H1 (cell line): ENCODE results near the gene PTPN13. TPM values are rescaled to one million over a fixed set of nuclear protein-coding genes. Genes with fewer than 3 reads are reported as not detected.

ENCODE experiments used
- CTCF ChIA-PET: fragments of 300-600 bp; sonication (Branson Sonifier 250); formaldehyde crosslinking; loops from one replicate; lab custom pipeline; 2021; ENCODE audit not compliant: partially characterized antibody; lab: Charles Lee
- POLR2A ChIA-PET: fragments of 300-600 bp; sonication (Branson Sonifier 250); formaldehyde crosslinking; loops from one replicate; lab custom pipeline; 2021; ENCODE audit warnings: inconsistent platforms; ENCODE audit not compliant: partially characterized antibody; lab: Charles Lee
- DNase-seq, 2 experiments: peaks; one replicate each; pipeline versions ENCODE4 v3.0.0 to v3.0.0-alpha.2; 2010 to 2022; ENCODE audit warnings: low spot score in 2 of 2, low read depth in 1 of 2, mixed read lengths in 1 of 2
- FAIRE-seq: peaks from 2 replicates; lab custom pipeline; 2011; peaks lifted over from hg19 to GRCh38; lab: Jason Lieb, UNC
- H2AFZ ChIP-seq: 2 replicates; pipeline ENCODE4 v1.8.1; 2012; ENCODE audit warnings: low read length, inconsistent platforms
- H2AK5ac ChIP-seq: 2 replicates; pipeline ENCODE4 v1.6.1; 2013; ENCODE audit warnings: low read depth, low read length
- H2BK120ac ChIP-seq: replicated peaks from 2 replicates; pipeline ENCODE3; 2013; ENCODE audit warnings: low read depth, low read length, inconsistent platforms
- H2BK12ac ChIP-seq: 2 replicates; pipeline ENCODE4 v1.6.1; 2013; ENCODE audit warnings: low read depth, low read length
- H2BK15ac ChIP-seq: 2 replicates; pipeline ENCODE4 v1.6.1; 2013; ENCODE audit warnings: low read length
- H2BK20ac ChIP-seq: 2 replicates; pipeline ENCODE4 v1.6.1; 2013; ENCODE audit warnings: low read length
- H2BK5ac ChIP-seq: 2 replicates; pipeline ENCODE4 v1.6.1; 2013; ENCODE audit warnings: low read depth, low read length
- H3K14ac ChIP-seq: 2 replicates; pipeline ENCODE4 v1.6.1; 2013; ENCODE audit warnings: inconsistent platforms; ENCODE audit not compliant: insufficient read length
- H3K18ac ChIP-seq: 2 replicates; pipeline ENCODE4 v1.6.1; 2013; ENCODE audit warnings: low read length; ENCODE audit errors: extremely low read depth
- H3K23ac ChIP-seq: 2 replicates; pipeline ENCODE4 v1.6.1; 2013; ENCODE audit warnings: inconsistent platforms; ENCODE audit not compliant: insufficient read length
- H3K23me2 ChIP-seq: 2 replicates; pipeline ENCODE4 v1.6.1; 2013; ENCODE audit warnings: low read depth, low read length
- H3K27ac ChIP-seq: 2 replicates; pipeline ENCODE4 v1.6.1; 2011; ENCODE audit warnings: low read depth, low read length, inconsistent platforms
- H3K27me3 ChIP-seq, 4 experiments: replicated peaks in 1 of 4; 1 replicate in 1 of 4; 2 replicates in 3 of 4; pipeline versions ENCODE4 v1.6.1 to v1.8.1; 2011 to 2013; ENCODE audit warnings: low read length in 3 of 4, mild to moderate bottlenecking in 3 of 4, inconsistent platforms in 2 of 4, mixed read lengths in 2 of 4, moderate library complexity in 1 of 4; ENCODE audit not compliant: control insufficient read depth in 3 of 4, insufficient read depth in 3 of 4; ENCODE audit errors: extremely low read depth in 1 of 4
- H3K36me3 ChIP-seq, 4 experiments: 2 replicates each; pipeline versions ENCODE4 v1.6.1 to v1.8.1; 2011 to 2013; ENCODE audit warnings: mild to moderate bottlenecking in 4 of 4, low read length in 3 of 4, moderate library complexity in 2 of 4, control low read depth in 1 of 4, inconsistent platforms in 1 of 4; ENCODE audit not compliant: insufficient read depth in 4 of 4, control insufficient read depth in 2 of 4
- H3K4ac ChIP-seq: replicated peaks from 2 replicates; pipeline ENCODE3; 2013; ENCODE audit warnings: low read length, low read depth, mixed read lengths, inconsistent platforms; ENCODE audit not compliant: insufficient read length
- H3K4me1 ChIP-seq, 4 experiments: replicated peaks in 1 of 4; 1 replicate in 1 of 4; 2 replicates in 3 of 4; pipeline versions ENCODE4 v1.6.1 to v1.8.1; 2011 to 2013; ENCODE audit warnings: low read length in 3 of 4, inconsistent platforms in 2 of 4, mixed read lengths in 1 of 4; ENCODE audit not compliant: insufficient read depth in 4 of 4, control insufficient read depth in 3 of 4
- H3K4me2 ChIP-seq, 2 experiments: 2 replicates each; pipeline versions ENCODE4 v1.6.1 to v1.8.1; 2011 to 2013; ENCODE audit warnings: low read depth in 2 of 2, low read length in 2 of 2, control low read depth in 1 of 2, inconsistent platforms in 1 of 2, mild to moderate bottlenecking in 1 of 2; ENCODE audit not compliant: insufficient read depth in 1 of 2
- H3K4me3 ChIP-seq, 4 experiments: fragments of 200-600, 300-600 bp in 1 of 4; sonication (generic), shearing (Covaris generic), sonication (Bioruptor Twin) in 1 of 4; 2 replicates each; pipeline versions ENCODE4 v1.5.1 to v1.8.1; 2011 to 2016; ENCODE audit warnings: low read length in 4 of 4, low read depth in 3 of 4, control low read depth in 2 of 4, inconsistent platforms in 2 of 4, mild to moderate bottlenecking in 2 of 4, mixed read lengths in 1 of 4, moderate library complexity in 1 of 4; ENCODE audit not compliant: insufficient read depth in 2 of 4; ENCODE audit errors: extremely low read depth in 1 of 4
- H3K56ac ChIP-seq: replicated peaks from 2 replicates; pipeline ENCODE3; 2013; ENCODE audit warnings: low read depth, mild to moderate bottlenecking, mixed read lengths, low read length, inconsistent platforms; ENCODE audit not compliant: insufficient read length
- H3K79me1 ChIP-seq: 2 replicates; pipeline ENCODE4 v1.6.1; 2013; ENCODE audit warnings: low read depth, low read length, control low read depth
- H3K79me2 ChIP-seq, 2 experiments: 2 replicates each; pipeline versions ENCODE4 v1.6.1 to v1.8.1; 2012 to 2013; ENCODE audit warnings: low read length in 2 of 2, mild to moderate bottlenecking in 2 of 2, inconsistent platforms in 1 of 2; ENCODE audit not compliant: insufficient read depth in 2 of 2, control insufficient read depth in 1 of 2
- H3K9ac ChIP-seq, 4 experiments: replicated peaks in 1 of 4; 1 replicate in 1 of 4; 2 replicates in 3 of 4; pipeline versions ENCODE4 v1.6.1 to v1.8.1; 2011 to 2013; ENCODE audit warnings: low read depth in 3 of 4, low read length in 3 of 4, control low read depth in 2 of 4, mild to moderate bottlenecking in 2 of 4, moderate library complexity in 2 of 4, inconsistent platforms in 1 of 4; ENCODE audit errors: extremely low read depth in 1 of 4
- H3K9me3 ChIP-seq, 2 experiments: 2 replicates each; pipeline versions ENCODE4 v1.6.1 to v1.8.1; 2012 to 2013; ENCODE audit warnings: mild to moderate bottlenecking in 2 of 2, moderate library complexity in 2 of 2, control low read depth in 1 of 2, inconsistent platforms in 1 of 2, low read depth in 1 of 2, low read length in 1 of 2, mixed read lengths in 1 of 2; ENCODE audit not compliant: insufficient read depth in 2 of 2
- H4K20me1 ChIP-seq, 2 experiments: replicated peaks in 1 of 2; 2 replicates each; pipeline versions ENCODE3 to v1.8.1; 2011 to 2013; ENCODE audit warnings: inconsistent platforms in 2 of 2, low read length in 2 of 2, mild to moderate bottlenecking in 1 of 2; ENCODE audit not compliant: insufficient read depth in 2 of 2, control insufficient read depth in 1 of 2
- H4K5ac ChIP-seq: 2 replicates; pipeline ENCODE4 v1.6.1; 2013; ENCODE audit warnings: low read length, low read depth, mixed read lengths, inconsistent platforms; ENCODE audit not compliant: insufficient read length
- H4K8ac ChIP-seq: 2 replicates; pipeline ENCODE4 v1.8.0; 2013; ENCODE audit warnings: mild to moderate bottlenecking, moderate library complexity, low read length, inconsistent platforms; ENCODE audit not compliant: insufficient read depth; ENCODE audit errors: extremely low read depth
- H4K91ac ChIP-seq: replicated peaks from 2 replicates; pipeline ENCODE3; 2013; ENCODE audit warnings: low read length, mixed read lengths, inconsistent platforms; ENCODE audit not compliant: insufficient read length
- BCL11A ChIP-seq, 2 experiments: IDR thresholded peaks; one replicate each; pipeline ENCODE4 v1.6.1; 2011; ENCODE audit warnings: low read depth in 2 of 2, low read length in 2 of 2, mild to moderate bottlenecking in 2 of 2
- CREB1 ChIP-seq: IDR thresholded peaks from 2 replicates; pipeline ENCODE4 v1.6.1; 2012; ENCODE audit warnings: inconsistent platforms
- HDAC2 ChIP-seq, 2 experiments: fragments of 300-600 bp in 1 of 2; sonication (generic) in 1 of 2; IDR thresholded peaks; 2 replicates each; pipeline ENCODE4 v1.6.1; 2011 to 2012; ENCODE audit warnings: low read depth in 2 of 2, low read length in 2 of 2, mild to moderate bottlenecking in 2 of 2, moderate library complexity in 2 of 2, borderline replicate concordance in 1 of 2, inconsistent platforms in 1 of 2
- KDM4A ChIP-seq: IDR thresholded peaks from one replicate; pipeline ENCODE4 v1.7.1; 2012; ENCODE audit warnings: low read depth, mild to moderate bottlenecking, moderate library complexity, low read length, inconsistent platforms; ENCODE audit not compliant: severe bottlenecking
- POLR2A ChIP-seq, 2 experiments: IDR thresholded peaks; 1 replicate in 1 of 2; 2 replicates in 1 of 2; pipeline ENCODE4 v1.6.1; 2011; ENCODE audit warnings: low read depth in 2 of 2, low read length in 2 of 2, mild to moderate bottlenecking in 2 of 2; ENCODE audit errors: control extremely low read depth in 1 of 2
- POU5F1 ChIP-seq: IDR thresholded peaks from 2 replicates; pipeline ENCODE4 v1.6.1; 2011; ENCODE audit warnings: low read depth, mild to moderate bottlenecking, low read length, moderate library complexity
- RFX5 ChIP-seq: IDR thresholded peaks from 2 replicates; pipeline ENCODE4 v1.6.1; 2011; ENCODE audit warnings: low read depth, low read length, improper control_type of control experiment, borderline replicate concordance
- WGBS, 2 experiments: shearing (Covaris generic) in 1 of 2; methylation state at CpG; one replicate each; pipeline versions ENCODE4 v1.1.6 to v1.1.7; 2013 to 2015; ENCODE audit warnings: low lambda C conversion rate in 2 of 2, mixed read lengths in 2 of 2, inconsistent platforms in 1 of 2, low coverage in 1 of 2, missing lambda C conversion rate in 1 of 2; ENCODE audit not compliant: insufficient replicate concordance in 2 of 2, insufficient coverage in 1 of 2, insufficient read length in 1 of 2; ENCODE audit errors: extremely low coverage in 1 of 2, missing lambda C conversion rate in 1 of 2; 5-methylcytosine and 5-hydroxymethylcytosine counted together
- polyA plus RNA-seq, 7 experiments: library from polyadenylated mRNA; depleted of rRNA in 3 of 7; stranded (reverse) in 5 of 7; unstranded in 2 of 7; fragments of >200 nt in 5 of 7; fragments of 200-250 nt in 2 of 7; gene quantifications; 1 replicate in 5 of 7; 2 replicates in 1 of 7; 4 replicates in 1 of 7; pipeline versions ENCODE4 v1.2.1 to v1.2.3, GENCODE V29; 2011 to 2013; ENCODE audit warnings: missing spikeins in 2 of 7, mixed read lengths in 2 of 7
- total RNA-seq: library from RNA; stranded (reverse); fragmentation: NEBNext Ultra II Directional; extraction: Animal tissue kit (Norgen Biotek cat#: 25700); gene quantifications from 2 replicates; pipeline ENCODE4 v1.2.1, GENCODE V29; 2021
- TF ChIP-seq, protein P1 (sequence below), 3 experiments: IDR thresholded peaks; 1 replicate in 2 of 3; 2 replicates in 1 of 3; pipeline versions ENCODE4 v1.5.1 to v1.6.1; 2011; ENCODE audit warnings: low read length in 3 of 3, mild to moderate bottlenecking in 3 of 3, inconsistent platforms in 2 of 3, low read depth in 1 of 3, moderate library complexity in 1 of 3; ENCODE audit not compliant: insufficient read depth in 1 of 3; ENCODE audit errors: control extremely low read depth in 1 of 3

The PTPN13 gene
- total and polyA plus RNA-seq, 2 of the 8 experiments (the other 6 are each of a cell fraction or from before 2014, with no cell fraction given): 12.7 to 57.9 TPM

DNA sequence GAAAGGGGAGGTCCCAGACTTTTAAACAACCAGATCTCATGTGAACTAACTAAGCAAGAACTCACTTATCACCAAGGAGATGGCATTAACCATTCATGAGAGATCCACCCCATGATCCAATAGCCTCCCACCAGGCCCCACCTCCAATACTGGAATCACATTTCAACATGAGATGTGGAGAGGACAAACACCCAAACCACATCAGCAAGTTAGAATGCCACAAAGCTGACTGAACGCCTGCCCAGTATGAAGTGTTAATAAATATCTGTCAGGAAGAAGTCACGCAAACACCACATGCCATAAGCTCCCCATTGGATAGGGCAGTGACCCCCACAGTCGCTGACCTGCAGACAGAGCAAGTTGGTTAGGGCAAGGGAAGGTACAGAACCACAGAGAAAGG, 240.8 kb downstream of the PTPN13 start:
- WGBS, 2 experiments: 88% methylated on average over 3 of the region's 3 CpGs; no CpG with 5 or more reads in 1 of the 2 experiments

More for the DNA sequence above, 240.8 kb downstream of the PTPN13 start:
- no peak overlapping the region for H3K56ac ChIP-seq
- no peak overlapping the region for H4K8ac ChIP-seq
- H3K23ac ChIP-seq: no peak overlapping the region
- no peak overlapping the region for H2BK15ac ChIP-seq
- CTCF ChIA-PET: interaction anchor here (0.7 to 1.1 kb wide), 2 partner anchors 9 to 14 kb away, joined by 3 to 4 read pairs; no protein-coding TSS in a partner anchor
- H3K9me3 ChIP-seq: no peaks in the 10 kb centered on the region
- H4K20me1 ChIP-seq: no peaks in the 10 kb centered on the region
- H3K79me1 ChIP-seq: no peaks in the 10 kb centered on the region
- no peaks in the 10 kb centered on the region for H3K36me3 ChIP-seq
- H3K14ac ChIP-seq: no peak overlapping the region
- H2BK5ac ChIP-seq: no peak overlapping the region
- no peak overlapping the region for H2AFZ ChIP-seq
- H2AK5ac ChIP-seq: no peak overlapping the region
- no peaks in the 10 kb centered on the region for H3K27me3 ChIP-seq
- no peak overlapping the region for H2BK120ac ChIP-seq
- no peak overlapping the region for H2BK20ac ChIP-seq
- H3K9ac ChIP-seq: no peak overlapping the region
- H3K18ac ChIP-seq: no peak overlapping the region
- H2BK12ac ChIP-seq: no peak overlapping the region
- no peak overlapping the region for H4K5ac ChIP-seq
- no peak for FAIRE-seq
- no peak overlapping the region for H3K4me2 ChIP-seq
- H3K4me3 ChIP-seq: no peak overlapping the region
- no peak overlapping the region for H3K27ac ChIP-seq
- no peaks in the 10 kb centered on the region for H3K23me2 ChIP-seq
- H3K4ac ChIP-seq: no peak overlapping the region
- H3K79me2 ChIP-seq: no peaks in the 10 kb centered on the region
- no peak overlapping the region for H4K91ac ChIP-seq
- TF ChIP-seq POLR2A (IDR thresholded peaks at IDR 0.05; ENCODE audit: control extremely low read depth in 1 of 2, low read depth in 2 of 2, low read length in 2 of 2) (no peak), HDAC2 (IDR thresholded peaks at IDR 0.05; ENCODE audit: borderline replicate concordance in 1 of 2, low read depth in 2 of 2, low read length in 2 of 2) (no peak), RFX5 (no peak), POU5F1 (no peak), CREB1 (no peak), BCL11A (IDR thresholded peaks at IDR 0.05; ENCODE audit: low read depth in 2 of 2, low read length in 2 of 2) (no peak), KDM4A (no peak)
- TF ChIP-seq, protein P1, sequence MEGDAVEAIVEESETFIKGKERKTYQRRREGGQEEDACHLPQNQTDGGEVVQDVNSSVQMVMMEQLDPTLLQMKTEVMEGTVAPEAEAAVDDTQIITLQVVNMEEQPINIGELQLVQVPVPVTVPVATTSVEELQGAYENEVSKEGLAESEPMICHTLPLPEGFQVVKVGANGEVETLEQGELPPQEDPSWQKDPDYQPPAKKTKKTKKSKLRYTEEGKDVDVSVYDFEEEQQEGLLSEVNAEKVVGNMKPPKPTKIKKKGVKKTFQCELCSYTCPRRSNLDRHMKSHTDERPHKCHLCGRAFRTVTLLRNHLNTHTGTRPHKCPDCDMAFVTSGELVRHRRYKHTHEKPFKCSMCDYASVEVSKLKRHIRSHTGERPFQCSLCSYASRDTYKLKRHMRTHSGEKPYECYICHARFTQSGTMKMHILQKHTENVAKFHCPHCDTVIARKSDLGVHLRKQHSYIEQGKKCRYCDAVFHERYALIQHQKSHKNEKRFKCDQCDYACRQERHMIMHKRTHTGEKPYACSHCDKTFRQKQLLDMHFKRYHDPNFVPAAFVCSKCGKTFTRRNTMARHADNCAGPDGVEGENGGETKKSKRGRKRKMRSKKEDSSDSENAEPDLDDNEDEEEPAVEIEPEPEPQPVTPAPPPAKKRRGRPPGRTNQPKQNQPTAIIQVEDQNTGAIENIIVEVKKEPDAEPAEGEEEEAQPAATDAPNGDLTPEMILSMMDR (IDR thresholded peaks at IDR 0.05; ENCODE audit: control extremely low read depth in 1 of 3, insufficient read depth in 1 of 3, low read depth in 1 of 3, low read length in 3 of 3): no peak
- DNase-seq: no peak
- POLR2A ChIA-PET: no interaction called here
- peaks cover 0 to 2% (median 0%) of the 10 kb centered on the region in 4 experiments; a peak in 1 of 7 replicates for H3K4me1 ChIP-seq
